ENCODE data around the gene BNIP3. TPM values are rescaled to one million over a fixed set of nuclear protein-coding genes. Genes with fewer than 3 reads are reported as not detected.

Gene BNIP3
- total RNA-seq, 3 donors from 2014 or later, result 2.5 to 25.8 (median 5.6) TPM

DNA sequence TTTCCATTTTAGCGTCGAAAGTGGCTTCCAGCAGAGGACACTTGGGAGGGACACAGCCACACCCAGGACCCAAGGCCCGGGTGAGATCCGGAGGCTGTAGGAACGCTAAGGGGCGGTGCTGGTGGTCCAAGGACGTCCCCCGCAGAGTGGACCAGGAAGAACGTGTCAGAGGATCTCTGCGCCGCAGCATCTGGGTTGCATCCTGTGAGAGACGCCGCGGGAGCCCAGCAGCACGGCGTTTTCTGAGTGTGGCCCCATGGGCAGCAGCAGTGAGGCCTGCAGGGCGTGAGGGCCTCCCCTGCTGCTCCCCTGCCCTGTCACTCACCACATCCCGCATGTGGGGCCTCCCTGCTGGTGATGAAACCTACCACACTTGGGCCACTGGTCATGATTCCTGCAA, 40.5 kb upstream of the BNIP3 start:
- no peak overlapping the region for H3K4me3 ChIP-seq
- H3K9me3 ChIP-seq, result no peaks in the 10 kb centered on the region
- intact Hi-C loops (cut with DNase I, micrococcal nuclease), result loop anchor here (2.0 to 5.0 kb wide), 2 partner anchors 135 to 137 kb away; no protein-coding TSS in a partner anchor
- TF ChIP-seq, protein P1, sequence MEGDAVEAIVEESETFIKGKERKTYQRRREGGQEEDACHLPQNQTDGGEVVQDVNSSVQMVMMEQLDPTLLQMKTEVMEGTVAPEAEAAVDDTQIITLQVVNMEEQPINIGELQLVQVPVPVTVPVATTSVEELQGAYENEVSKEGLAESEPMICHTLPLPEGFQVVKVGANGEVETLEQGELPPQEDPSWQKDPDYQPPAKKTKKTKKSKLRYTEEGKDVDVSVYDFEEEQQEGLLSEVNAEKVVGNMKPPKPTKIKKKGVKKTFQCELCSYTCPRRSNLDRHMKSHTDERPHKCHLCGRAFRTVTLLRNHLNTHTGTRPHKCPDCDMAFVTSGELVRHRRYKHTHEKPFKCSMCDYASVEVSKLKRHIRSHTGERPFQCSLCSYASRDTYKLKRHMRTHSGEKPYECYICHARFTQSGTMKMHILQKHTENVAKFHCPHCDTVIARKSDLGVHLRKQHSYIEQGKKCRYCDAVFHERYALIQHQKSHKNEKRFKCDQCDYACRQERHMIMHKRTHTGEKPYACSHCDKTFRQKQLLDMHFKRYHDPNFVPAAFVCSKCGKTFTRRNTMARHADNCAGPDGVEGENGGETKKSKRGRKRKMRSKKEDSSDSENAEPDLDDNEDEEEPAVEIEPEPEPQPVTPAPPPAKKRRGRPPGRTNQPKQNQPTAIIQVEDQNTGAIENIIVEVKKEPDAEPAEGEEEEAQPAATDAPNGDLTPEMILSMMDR (IDR thresholded peaks at IDR 0.05), result no peak
- ATAC-seq, result no peak
- H3K4me1 ChIP-seq (ENCODE audit: low read depth), result no peaks in the 10 kb centered on the region
- no peaks in the 10 kb centered on the region for H3K36me3 ChIP-seq (ENCODE audit: low read depth)
- DNase-seq, result no peak

DNA sequence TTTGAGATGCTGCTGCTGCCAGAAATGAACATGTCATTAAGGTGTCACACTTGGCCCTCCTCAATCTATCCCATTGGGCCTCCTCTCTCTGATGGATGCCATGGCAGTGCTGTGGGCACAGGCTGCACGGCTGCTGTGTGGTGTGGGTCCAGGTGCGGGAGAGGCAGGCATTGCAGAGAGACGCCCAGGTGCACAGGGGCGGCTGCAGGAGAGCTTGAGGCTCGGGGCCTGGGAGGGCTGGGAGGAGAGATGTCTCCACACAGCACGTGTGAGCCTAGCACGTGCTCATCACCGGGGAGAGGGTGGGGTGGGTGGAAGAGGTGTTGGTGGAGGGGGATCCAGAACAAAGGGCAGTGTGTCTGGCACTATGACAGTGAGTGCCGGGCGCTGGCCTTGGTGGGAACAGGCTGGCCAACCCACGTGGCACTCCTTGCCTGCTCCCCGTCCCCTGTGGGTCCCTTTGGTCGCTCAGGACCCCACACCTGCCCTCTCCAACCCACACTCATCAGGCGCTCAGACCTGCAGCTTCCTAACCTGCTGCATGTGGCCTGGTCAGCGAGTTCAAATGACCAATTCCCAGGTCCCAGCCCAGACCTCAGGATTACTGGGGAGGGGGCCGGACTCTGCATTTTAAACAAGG, 39.9 kb upstream of the BNIP3 start:
- intact Hi-C loops (cut with DNase I, micrococcal nuclease), result loop anchor here (2.0 to 5.0 kb wide), 2 partner anchors 134 to 137 kb away; no protein-coding TSS in a partner anchor
- H3K4me1 ChIP-seq (ENCODE audit: low read depth), result no peaks in the 10 kb centered on the region
- TF ChIP-seq, protein P1 (IDR thresholded peaks at IDR 0.05), result no peak
- ATAC-seq, result no peak
- DNase-seq, result no peak
- H3K9me3 ChIP-seq, result no peaks in the 10 kb centered on the region
- H3K36me3 ChIP-seq (ENCODE audit: low read depth), result no peaks in the 10 kb centered on the region
- H3K4me3 ChIP-seq, result no peak overlapping the region

DNA sequence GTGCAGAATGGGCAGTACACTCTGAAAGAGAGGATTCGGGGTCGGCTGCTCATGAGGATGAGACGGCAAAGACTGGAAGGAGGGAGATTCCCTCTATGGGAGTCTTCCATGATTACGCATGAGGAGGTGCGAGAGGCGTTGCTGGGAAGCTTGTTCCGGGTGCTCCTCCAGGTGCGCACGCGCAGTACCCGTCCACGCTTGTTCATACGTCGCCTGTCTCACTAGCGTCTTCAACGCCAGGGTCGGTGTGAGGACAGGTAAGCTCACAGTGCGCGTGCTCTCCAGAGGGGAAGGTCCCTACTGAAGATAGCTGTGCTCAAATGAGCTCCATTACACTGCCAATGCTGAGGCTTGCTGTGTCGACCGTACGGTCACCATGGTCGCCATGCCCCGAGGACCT, 39.3 kb upstream of the BNIP3 start:
- TF ChIP-seq, protein P1 (IDR thresholded peaks at IDR 0.05), result no peak
- DNase-seq, result no peak
- no peak for ATAC-seq
- Histone ChIP-seq H3K4me3 (no peak overlapping the region), H3K36me3 (ENCODE audit: low read depth) (no peaks in the 10 kb centered on the region), H3K4me1 (ENCODE audit: low read depth) (no peaks in the 10 kb centered on the region), H3K9me3 (no peaks in the 10 kb centered on the region)
- intact Hi-C loops (cut with DNase I, micrococcal nuclease), result loop anchor here in 1 of 2 donors (5.0 kb wide), 1 partner anchor 134 kb away; no protein-coding TSS in a partner anchor

DNA sequence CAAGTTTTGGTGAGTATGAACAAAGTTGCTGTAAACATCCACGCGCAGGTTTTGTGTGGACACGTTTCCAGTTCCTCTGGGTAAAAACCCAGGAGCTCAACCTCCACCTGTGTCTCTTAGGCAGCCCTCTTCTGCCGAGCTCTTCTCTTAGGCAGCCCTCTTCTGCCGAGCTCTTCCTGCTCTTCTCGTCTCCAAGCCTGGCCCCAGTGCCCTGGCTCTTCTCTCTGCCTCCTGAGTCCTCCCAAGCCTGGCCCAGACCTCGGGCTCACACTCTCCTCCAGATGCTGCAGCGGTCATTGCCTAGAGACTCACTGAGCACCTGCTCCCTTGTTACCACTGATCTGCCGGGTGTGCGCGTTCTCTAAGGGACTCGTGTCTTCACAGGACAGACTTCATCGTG, 38.7 kb upstream of the BNIP3 start:
- intact Hi-C loops (cut with DNase I, micrococcal nuclease), result loop anchor here in 1 of 2 donors (5.0 kb wide), 1 partner anchor 133 kb away; no protein-coding TSS in a partner anchor
- TF ChIP-seq, protein P1 (IDR thresholded peaks at IDR 0.05), result no peak
- no peak for ATAC-seq
- no peak for DNase-seq
- H3K9me3 ChIP-seq, result no peaks in the 10 kb centered on the region
- no peaks in the 10 kb centered on the region for H3K36me3 ChIP-seq (ENCODE audit: low read depth)
- no peaks in the 10 kb centered on the region for H3K4me1 ChIP-seq (ENCODE audit: low read depth)
- H3K4me3 ChIP-seq, result no peak overlapping the region

DNA sequence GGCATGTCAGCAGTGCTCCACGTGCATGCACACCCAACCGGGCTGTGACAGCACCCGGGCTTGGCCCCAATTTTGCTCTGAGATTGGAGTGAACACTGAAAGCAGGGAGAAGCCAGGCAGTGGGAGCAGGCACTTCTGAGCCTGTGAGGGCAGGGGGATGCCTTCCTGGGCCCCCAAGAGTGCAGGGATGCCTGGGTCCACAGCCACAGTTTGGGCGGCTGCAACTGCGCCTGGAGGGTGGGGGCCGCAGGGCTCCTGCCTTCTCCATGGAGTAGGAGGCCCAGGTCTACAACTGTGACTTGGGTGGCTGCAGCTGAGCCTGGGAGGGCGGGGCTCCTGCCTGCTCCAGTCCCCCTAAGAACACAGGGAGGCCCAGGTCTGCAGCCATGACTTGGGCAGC, 37.6 kb upstream of the BNIP3 start:
- Histone ChIP-seq H3K9me3 (no peaks in the 10 kb centered on the region), H3K36me3 (ENCODE audit: low read depth) (no peaks in the 10 kb centered on the region), H3K4me3 (no peak overlapping the region), H3K4me1 (ENCODE audit: low read depth) (no peaks in the 10 kb centered on the region)
- DNase-seq (no peak), ATAC-seq (no peak)
- intact Hi-C loops (cut with DNase I, micrococcal nuclease), result no loop called here
- TF ChIP-seq, protein P1 (IDR thresholded peaks at IDR 0.05), result no peak
